GM19099 (cell line): ENCODE data around the gene ELANE.

ENCODE experiments used
- POLR2A ChIP-seq: IDR thresholded peaks from 3 replicates; pipeline ENCODE4 v1.6.1; 2011; ENCODE audit warnings: low read depth; ENCODE audit not compliant: insufficient read length; ENCODE audit errors: extremely low read depth

ELANE gene

GRCh38 chr19:845707-846521, 6.2 kb upstream of the ELANE start:
- TF ChIP-seq POLR2A, result no peak

- TF ChIP-seq POLR2A, result no peak
Measured at GRCh38 chr19:848386-848921, 3.6 kb upstream of the ELANE start.

DNA sequence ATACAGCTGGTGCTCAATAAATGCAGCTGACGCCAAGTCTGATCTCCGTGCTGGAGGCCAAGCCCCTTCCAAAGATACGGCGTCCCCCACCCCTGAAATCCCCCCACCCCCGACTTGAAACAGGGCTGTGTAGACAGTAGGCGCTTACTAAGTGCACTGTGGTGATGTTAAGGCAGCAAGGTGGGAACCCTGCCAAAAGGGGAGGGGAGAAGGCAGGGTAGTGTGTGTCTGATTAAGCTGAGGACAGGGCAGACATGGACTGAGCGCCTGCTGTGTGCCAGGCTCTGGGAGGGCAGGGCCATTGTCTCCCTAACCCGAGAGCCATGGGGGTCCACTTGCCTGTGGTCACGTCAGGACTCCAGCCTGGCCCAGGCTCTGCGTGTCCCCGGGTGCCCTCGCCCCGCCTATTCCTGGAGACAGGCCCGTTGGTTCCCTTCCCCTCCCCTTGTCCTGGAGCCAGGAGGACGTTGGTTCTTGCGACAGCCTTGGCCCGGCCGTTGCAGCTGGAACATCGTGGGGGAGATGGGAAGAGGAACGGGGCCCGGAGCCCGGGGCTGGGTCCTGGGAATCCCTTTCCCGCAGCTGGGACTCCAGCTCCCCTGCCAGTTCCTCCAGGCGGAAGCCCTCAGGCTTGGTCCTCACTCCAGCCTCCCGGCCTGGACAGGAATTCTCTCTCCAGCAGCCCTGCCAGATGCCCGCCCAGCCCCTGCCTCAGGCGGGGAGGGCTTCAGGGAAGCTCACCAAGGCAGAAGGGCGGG, 1.7 kb upstream of the ELANE start:
- no peak for TF ChIP-seq POLR2A

- TF ChIP-seq POLR2A, result no peak
Measured at GRCh38 chr19:850979-851335, 1.1 kb upstream of the ELANE start.

DNA sequence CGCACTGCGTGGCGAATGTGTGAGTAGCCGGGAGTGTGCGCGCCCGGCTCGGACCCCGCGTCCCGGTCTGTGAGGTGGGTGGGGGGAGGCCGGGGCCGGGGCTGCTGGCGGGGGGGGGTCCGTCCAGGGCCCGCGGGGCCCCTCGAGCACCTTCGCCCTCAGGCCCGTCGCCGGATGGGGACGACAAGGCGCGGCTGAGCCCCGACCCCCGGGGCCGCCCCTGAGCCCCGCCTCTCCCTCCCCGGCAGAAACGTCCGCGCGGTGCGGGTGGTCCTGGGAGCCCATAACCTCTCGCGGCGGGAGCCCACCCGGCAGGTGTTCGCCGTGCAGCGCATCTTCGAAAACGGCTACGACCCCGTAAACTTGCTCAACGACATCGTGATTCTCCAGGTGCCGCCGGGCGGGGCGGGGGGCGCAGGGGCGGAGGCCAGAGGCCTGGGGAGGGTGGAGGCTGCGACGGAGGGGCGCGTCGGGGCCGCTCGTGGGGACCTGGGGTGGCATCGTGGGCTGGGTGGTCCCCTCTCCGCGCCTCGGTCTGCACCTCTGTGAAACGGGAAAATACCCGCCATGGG, 997 bp downstream of the ELANE start:
- no peak for TF ChIP-seq POLR2A

DNA sequence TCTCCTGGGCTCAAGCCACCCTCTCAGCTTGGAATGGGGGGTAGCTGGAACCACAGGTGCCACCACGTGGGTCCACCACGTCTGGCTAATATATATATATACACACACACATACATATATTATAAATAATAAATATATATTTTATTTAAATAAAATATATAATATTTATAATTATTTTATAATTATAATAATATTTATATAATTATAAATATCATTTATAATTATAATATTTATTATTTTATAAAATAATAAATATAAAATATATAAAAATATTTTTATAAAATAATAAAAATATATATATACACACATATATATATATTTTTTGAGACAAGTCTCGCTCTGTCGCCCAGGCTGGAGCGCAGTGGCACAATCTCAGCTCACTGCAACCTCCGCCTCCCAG, 2.4 kb downstream of the ELANE start:
- no peak for TF ChIP-seq POLR2A

- no peak for TF ChIP-seq POLR2A
Measured at GRCh38 chr19:855142-855541, 3.0 kb downstream of the ELANE start.

- TF ChIP-seq POLR2A, result no peak
Measured at GRCh38 chr19:855566-856120, 3.5 kb downstream of the ELANE start.

- TF ChIP-seq POLR2A, result no peak
Measured at GRCh38 chr19:858284-858683, 6.2 kb downstream of the ELANE start.

GRCh38 chr19:858868-859843, 7.1 kb downstream of the ELANE start, which contains the start of gene CFD:
Gene CFD (plus strand): TSS chr19:859664. CDS start chr19:859690, 26 bp downstream.
- no peak for TF ChIP-seq POLR2A

DNA sequence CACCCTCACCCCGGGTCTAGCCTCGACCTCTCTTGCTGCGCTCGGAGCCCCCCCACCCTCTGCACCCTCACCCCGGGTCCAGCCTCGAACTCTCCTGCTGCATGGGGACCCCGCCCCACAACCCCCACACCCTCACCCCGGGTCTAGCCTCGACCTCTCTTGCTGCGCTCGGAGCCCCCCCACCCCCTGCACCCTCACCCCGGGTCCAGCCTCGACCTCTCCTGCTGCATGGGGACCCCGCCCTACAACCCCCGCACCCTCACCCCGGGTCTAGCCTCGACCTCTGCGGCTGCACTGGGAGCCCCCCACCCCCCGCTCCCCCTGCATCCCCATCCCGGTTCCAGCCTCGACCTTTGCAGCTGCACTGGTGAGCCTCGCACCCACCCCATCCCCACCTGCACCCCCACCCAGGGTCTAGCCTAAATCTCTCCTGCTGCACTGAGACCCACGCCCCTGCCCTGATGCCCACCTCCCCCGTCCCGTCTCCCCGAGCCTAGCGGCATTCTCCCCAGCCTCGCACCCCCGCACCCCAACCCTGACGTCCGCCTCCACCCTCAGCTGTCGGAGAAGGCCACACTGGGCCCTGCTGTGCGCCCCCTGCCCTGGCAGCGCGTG, 9.1 kb downstream of the ELANE start:
- no peak for TF ChIP-seq POLR2A

- no peak for TF ChIP-seq POLR2A
Measured at GRCh38 chr19:861756-862580, 9.9 kb downstream of the ELANE start.
